Left lobe of liver (tissue), 2 donors: ENCODE data around the gene NFIX. TPM values are rescaled to one million over a fixed set of nuclear protein-coding genes. Genes with fewer than 3 reads are reported as not detected.

Experiments
- ATAC-seq: fragments of 200-7000 bp; cut with Tn5 transposase; one replicate; pipeline ENCODE4 v1.9.1; 2020; ENCODE audit warnings: mild to moderate bottlenecking, moderate library complexity
- DNase-seq: peaks from one replicate; pipeline ENCODE4 v3.0.0-alpha.2; 2020; ENCODE audit warnings: low spot score
- total RNA-seq: library from RNA; stranded (reverse); gene quantifications from one replicate; pipeline ENCODE4 v1.2.1, GENCODE V29; 2021
- donor health status: DM: no; HTN: no; CAD: no; lungs with moderate emphysema.
- donor health status: DM: no; HTN: yes; CAD: no.

NFIX gene
- total RNA-seq, 1 donor from 2014 or later, result 41.4 TPM

GRCh38 chr19:13117772-13118423 lies 122.6 kb downstream of the NFIX start, which contains the start of gene NACC1:
TSS of gene NACC1 (plus strand) at chr19:13118264. CDS start at chr19:13135208, 16,944 bp downstream.
- ATAC-seq (peak; percentile 91), DNase-seq (peak; percentile 91)

GRCh38 chr19:13118424-13119193 lies 123.3 kb downstream of the NFIX start:
- ATAC-seq (peak; percentile 29), DNase-seq (peak; percentile 63)

GRCh38 chr19:13119627-13120026 lies 124.4 kb downstream of the NFIX start:
- no peak for ATAC-seq

GRCh38 chr19:13120031-13120430 lies 124.8 kb downstream of the NFIX start:
- ATAC-seq (no peak), DNase-seq (no peak)

More at GRCh38 chr19:13119627-13120026, 124.4 kb downstream of the NFIX start:
- DNase-seq, result no peak

- DNase-seq, result no peak
- no peak for ATAC-seq
These were observed 125.5 kb downstream of the NFIX start for GRCh38 chr19:13120817-13121216.

GRCh38 chr19:13121551-13122274 lies 126.4 kb downstream of the NFIX start:
- DNase-seq, result no peak
- ATAC-seq, result no peak

- DNase-seq (no peak), ATAC-seq (no peak)
These were observed 127.1 kb downstream of the NFIX start for GRCh38 chr19:13122275-13122878.

- no peak for DNase-seq
- no peak for ATAC-seq
These were observed 128.0 kb downstream of the NFIX start for GRCh38 chr19:13122980-13123957.

- DNase-seq, result no peak
- no peak for ATAC-seq
These were observed 131.8 kb downstream of the NFIX start for GRCh38 chr19:13127051-13127450.

- DNase-seq (no peak), ATAC-seq (no peak)
These were observed 132.7 kb downstream of the NFIX start for GRCh38 chr19:13127811-13128575.

GRCh38 chr19:13128583-13128982 lies 133.3 kb downstream of the NFIX start:
- ATAC-seq, result peak; percentile 94
- peak; percentile 78 for DNase-seq

- DNase-seq, result no peak
These were observed 134.1 kb downstream of the NFIX start for GRCh38 chr19:13129384-13129783.

GRCh38 chr19:13130886-13131490 lies 135.7 kb downstream of the NFIX start:
- no peak for DNase-seq

More at GRCh38 chr19:13129384-13129783, 134.1 kb downstream of the NFIX start:
- no peak for ATAC-seq

GRCh38 chr19:13132471-13133180 lies 137.4 kb downstream of the NFIX start:
- ATAC-seq, result no peak
- DNase-seq, result no peak

More at GRCh38 chr19:13130886-13131490, 135.7 kb downstream of the NFIX start:
- ATAC-seq, result no peak

GRCh38 chr19:13133241-13133870 lies 138.1 kb downstream of the NFIX start:
- ATAC-seq, result no peak

GRCh38 chr19:13134626-13135025 lies 139.4 kb downstream of the NFIX start:
- ATAC-seq (no peak), DNase-seq (no peak)

More at GRCh38 chr19:13133241-13133870, 138.1 kb downstream of the NFIX start:
- no peak for DNase-seq
